NCI-H345 treated with DMSO at 0.1 percent for 48 hours (cell line): Measurements from ENCODE around the gene FAM174B.

Experiments
- DNase-seq: peaks from one replicate; lab custom pipeline; 2025; ENCODE audit not compliant: unreplicated experiment; lab: John Stamatoyannopoulos, UW

FAM174B gene

GRCh38 chr15:92602267-92602593 is 53.3 kb downstream of the FAM174B start:
- DNase-seq = no peak

GRCh38 chr15:92601592-92602266 is 53.8 kb downstream of the FAM174B start:
- DNase-seq = no peak

- DNase-seq = no peak
Observed at GRCh38 chr15:92600856-92601255, 54.7 kb downstream of the FAM174B start.

- DNase-seq = no peak
Observed at GRCh38 chr15:92599394-92599970, 56.1 kb downstream of the FAM174B start.

- DNase-seq = no peak
Observed at GRCh38 chr15:92597548-92597947, 58.0 kb downstream of the FAM174B start.

GRCh38 chr15:92596623-92597022 is 59.0 kb downstream of the FAM174B start:
- no peak for DNase-seq

GRCh38 chr15:92595506-92596381 is 59.8 kb downstream of the FAM174B start:
- no peak for DNase-seq

GRCh38 chr15:92591275-92591674 is 64.3 kb downstream of the FAM174B start:
- no peak for DNase-seq

GRCh38 chr15:92586966-92587365 is 68.6 kb downstream of the FAM174B start:
- no peak for DNase-seq

- DNase-seq = no peak
Observed at GRCh38 chr15:92586383-92586942, 69.1 kb downstream of the FAM174B start.

- no peak for DNase-seq
Observed at GRCh38 chr15:92584105-92584504, 71.5 kb downstream of the FAM174B start.

GRCh38 chr15:92583096-92584034 is 72.2 kb downstream of the FAM174B start:
- DNase-seq = no peak

- no peak for DNase-seq
Observed at GRCh38 chr15:92582206-92582605, 73.4 kb downstream of the FAM174B start.

GRCh38 chr15:92580933-92581445 is 74.6 kb downstream of the FAM174B start:
- DNase-seq = no peak

- DNase-seq = no peak
Observed at GRCh38 chr15:92580521-92580920, 75.1 kb downstream of the FAM174B start.

GRCh38 chr15:92579931-92580470 is 75.6 kb downstream of the FAM174B start:
- no peak for DNase-seq

GRCh38 chr15:92579486-92579885 is 76.1 kb downstream of the FAM174B start:
- no peak for DNase-seq

GRCh38 chr15:92578096-92578835 is 77.3 kb downstream of the FAM174B start:
- no peak for DNase-seq

GRCh38 chr15:92576597-92577200 is 78.9 kb downstream of the FAM174B start:
- no peak for DNase-seq
